GM21515 (cell line): ENCODE data around the gene FATE1.

Experiments used
- ATAC-seq: cut with Tn5 transposase; IDR thresholded peaks from one replicate; pipeline ENCODE4 v1.9.1; 2021; ENCODE audit not compliant: unreplicated experiment

The FATE1 gene

GRCh38 chrX:151741606-151742005, 25.8 kb downstream of the FATE1 start:
- ATAC-seq = no peak

GRCh38 chrX:151742311-151742710, 26.5 kb downstream of the FATE1 start:
- ATAC-seq = no peak

GRCh38 chrX:151743651-151744470, 28.0 kb downstream of the FATE1 start:
- ATAC-seq = no peak

- no peak for ATAC-seq
Observed at GRCh38 chrX:151745651-151746050, 29.8 kb downstream of the FATE1 start.

GRCh38 chrX:151746502-151746901, 30.7 kb downstream of the FATE1 start:
- ATAC-seq = no peak

GRCh38 chrX:151750511-151750910, 34.7 kb downstream of the FATE1 start:
- no peak for ATAC-seq

- ATAC-seq = no peak
Observed at GRCh38 chrX:151752847-151753246, 37.0 kb downstream of the FATE1 start.

GRCh38 chrX:151753313-151754046, 37.6 kb downstream of the FATE1 start:
- ATAC-seq = peak; percentile 85

GRCh38 chrX:151754047-151754429, 38.2 kb downstream of the FATE1 start:
- ATAC-seq = no peak

GRCh38 chrX:151754641-151755215, 38.9 kb downstream of the FATE1 start:
- ATAC-seq = no peak

GRCh38 chrX:151759041-151759708, 43.3 kb downstream of the FATE1 start:
- no peak for ATAC-seq

GRCh38 chrX:151762802-151763201, 47.0 kb downstream of the FATE1 start:
- no peak for ATAC-seq

GRCh38 chrX:151763711-151764110, 47.9 kb downstream of the FATE1 start:
- no peak for ATAC-seq

GRCh38 chrX:151765026-151765425, 49.2 kb downstream of the FATE1 start:
- no peak for ATAC-seq

GRCh38 chrX:151771726-151772125, 55.9 kb downstream of the FATE1 start:
- ATAC-seq = no peak
